Ovary (tissue), 9 donors: ENCODE results near the gene ZNF283. TPM values are rescaled to one million over a fixed set of nuclear protein-coding genes. Genes with fewer than 3 reads are reported as not detected.
"Not testable (repeated sequence)": the region's sequence is repeated elsewhere in the genome, so short reads cannot be mapped to it uniquely, and the experiment has no call there.

Source experiments
- DNase-seq, 5 donors: peaks; one replicate each; pipeline ENCODE4 v3.0.0-alpha.2; 2019 to 2020
- H3K27ac ChIP-seq, 2 donors: fragments of 200-600 bp; one replicate each; pipeline versions ENCODE4 v1.5.1 to v1.8.0; 2019 to 2022
- H3K27me3 ChIP-seq: fragments of 200-600 bp; one replicate; pipeline ENCODE4 v1.8.0; 2022
- H3K36me3 ChIP-seq: fragments of 200-600 bp; sonication (generic); one replicate; pipeline ENCODE4 v1.5.1; 2019
- H3K4me1 ChIP-seq: one replicate; pipeline ENCODE4 v1.8.1; 2013; ENCODE audit warnings: mild to moderate bottlenecking, moderate library complexity; ENCODE audit not compliant: insufficient read depth
- H3K4me3 ChIP-seq: fragments of 200-600 bp; sonication (generic); one replicate; pipeline ENCODE4 v1.5.1; 2017
- H3K9me3 ChIP-seq, 2 donors: fragments of 200-600 bp in 1 of 2; sonication (generic) in 1 of 2; one replicate each; pipeline versions ENCODE4 v1.5.1 to v1.8.1; 2013 to 2019; ENCODE audit warnings: mild to moderate bottlenecking in 1 of 2, moderate library complexity in 1 of 2
- EP300 ChIP-seq: sonication (generic); formaldehyde crosslinking; IDR thresholded peaks from one replicate; pipeline ENCODE4 v1.6.1; 2017; ENCODE audit warnings: antibody characterized with exemption
- POLR2A ChIP-seq: fragments of 450-650 bp; IDR thresholded peaks from one replicate; pipeline ENCODE4 v1.6.1; 2017; ENCODE audit warnings: antibody characterized with exemption, mild to moderate bottlenecking, moderate library complexity
- WGBS, 3 donors: extraction: QIAGEN DNeasy Blood & Tissue Kit in 1 of 3; methylation state at CpG; one replicate each; pipeline versions ENCODE4 v1.1.5 to v1.1.7; 2013 to 2017; 5-methylcytosine and 5-hydroxymethylcytosine counted together
- intact Hi-C, 4 donors: fragments of 100-400 bp; cut with DNase I; formaldehyde crosslinking; loops; one replicate each; pipeline versions ENCODE4 v1.11.0 to v1.15.1; 2022 to 2023
- polyA plus RNA-seq, 2 donors: library from polyadenylated mRNA; stranded (reverse); fragments of 200-250 nt in 1 of 2; fragments of 350-450 nt in 1 of 2; fragmentation: Illumina TruSeq in 1 of 2; extraction: RNeasy Lipid Tissue Mini Kit (QIAGEN cat#74804) in 1 of 2; gene quantifications; one replicate each; pipeline ENCODE4 v1.2.3, GENCODE V29; 2013 to 2014
- total RNA-seq, 7 donors: library from RNA; depleted of rRNA in 2 of 7; stranded (reverse); fragments of >200 nt in 2 of 7; fragmentation: NEBNext Ultra II Directional in 3 of 7; extraction: Animal tissue kit (Norgen Biotek cat#: 25700) in 3 of 7; gene quantifications; one replicate each; pipeline versions ENCODE4 v1.1.0 to v1.2.4, GENCODE V29; 2016 to 2023
- TF ChIP-seq, protein P1 (sequence below), 3 donors: fragments of 450-650 bp in 2 of 3; fragments of 200-600 bp in 1 of 3; IDR thresholded peaks; one replicate each; pipeline versions ENCODE4 v1.5.1 to v1.8.0; 2016 to 2022; ENCODE audit warnings: antibody characterized with exemption in 3 of 3, mild to moderate bottlenecking in 1 of 3
- donor health status: DM: no; HTN: no; CAD: no; lungs with moderate emphysema.
- donor health status: DM: no; HTN: no; CAD: no.
- donor health status: Bipolar disorder and iron deficiency.
- donor health status: DM: yes; HTN: yes; CAD: no.
- donor health status: DM: no; HTN: no; CAD: no.
- donor health status: DM: yes; HTN: yes; CAD: no.

ZNF283 gene
- total and polyA plus RNA-seq, 9 donors, result 3.2 to 14.6 (median 10.9) TPM

GRCh38 chr19:43858174-43858573 is 31.1 kb downstream of the ZNF283 start:
- WGBS, 3 donors, result 97 to 99% (median 98%) methylated on average over 2 of the region's 2 CpGs
- intact Hi-C loops, result no loop called here
- H3K27me3 ChIP-seq, result no peaks in the 10 kb centered on the region
- no peak for DNase-seq
- no peak overlapping the region for H3K4me3 ChIP-seq
- H3K9me3 ChIP-seq, result peaks cover 14 to 21% of the 10 kb centered on the region in 2 donors
- H3K27ac ChIP-seq, result no peak overlapping the region
- no peaks in the 10 kb centered on the region for H3K4me1 ChIP-seq
- no peaks in the 10 kb centered on the region for H3K36me3 ChIP-seq
- TF ChIP-seq, protein P1, sequence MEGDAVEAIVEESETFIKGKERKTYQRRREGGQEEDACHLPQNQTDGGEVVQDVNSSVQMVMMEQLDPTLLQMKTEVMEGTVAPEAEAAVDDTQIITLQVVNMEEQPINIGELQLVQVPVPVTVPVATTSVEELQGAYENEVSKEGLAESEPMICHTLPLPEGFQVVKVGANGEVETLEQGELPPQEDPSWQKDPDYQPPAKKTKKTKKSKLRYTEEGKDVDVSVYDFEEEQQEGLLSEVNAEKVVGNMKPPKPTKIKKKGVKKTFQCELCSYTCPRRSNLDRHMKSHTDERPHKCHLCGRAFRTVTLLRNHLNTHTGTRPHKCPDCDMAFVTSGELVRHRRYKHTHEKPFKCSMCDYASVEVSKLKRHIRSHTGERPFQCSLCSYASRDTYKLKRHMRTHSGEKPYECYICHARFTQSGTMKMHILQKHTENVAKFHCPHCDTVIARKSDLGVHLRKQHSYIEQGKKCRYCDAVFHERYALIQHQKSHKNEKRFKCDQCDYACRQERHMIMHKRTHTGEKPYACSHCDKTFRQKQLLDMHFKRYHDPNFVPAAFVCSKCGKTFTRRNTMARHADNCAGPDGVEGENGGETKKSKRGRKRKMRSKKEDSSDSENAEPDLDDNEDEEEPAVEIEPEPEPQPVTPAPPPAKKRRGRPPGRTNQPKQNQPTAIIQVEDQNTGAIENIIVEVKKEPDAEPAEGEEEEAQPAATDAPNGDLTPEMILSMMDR (IDR thresholded peaks at IDR 0.05), result no peak
- TF ChIP-seq POLR2A (no peak), EP300 (no peak)

DNA sequence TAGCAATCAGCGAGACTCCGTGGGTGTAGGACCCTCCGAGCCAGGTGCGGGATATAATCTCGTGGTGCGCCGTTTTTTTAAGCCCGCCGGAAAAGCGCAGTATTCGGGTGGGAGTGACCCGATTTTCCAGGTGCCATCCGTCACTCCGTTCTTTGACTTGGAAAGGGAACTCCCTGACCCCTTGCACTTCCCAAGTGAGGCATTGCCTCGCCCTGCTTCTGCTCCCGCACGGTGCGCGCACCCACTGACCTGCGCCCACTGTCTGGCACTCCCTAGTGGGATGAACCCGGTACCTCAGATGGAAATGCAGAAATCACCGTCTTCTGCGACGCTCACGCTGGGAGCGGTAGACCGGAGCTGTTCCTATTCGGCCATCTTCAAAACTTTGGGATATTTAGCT is 39.8 kb downstream of the ZNF283 start:
- 90 to 97% (median 91%) methylated on average over 28 of the region's 28 CpGs for WGBS, 3 donors

GRCh38 chr19:43872547-43873336 is 45.6 kb downstream of the ZNF283 start:
- no peak for DNase-seq
- H3K9me3 ChIP-seq, result peaks cover 0 to 18% of the 10 kb centered on the region in 2 donors
- no peaks in the 10 kb centered on the region for H3K27me3 ChIP-seq
- WGBS, 3 donors, result 88 to 92% (median 89%) methylated on average over 5 of the region's 5 CpGs
- intact Hi-C loops, result no loop called here
- no peak overlapping the region for H3K4me3 ChIP-seq
- no peaks in the 10 kb centered on the region for H3K4me1 ChIP-seq
- H3K27ac ChIP-seq, result no peak overlapping the region
- no peaks in the 10 kb centered on the region for H3K36me3 ChIP-seq
- TF ChIP-seq POLR2A (no peak), EP300 (no peak)
- TF ChIP-seq, protein P1 (IDR thresholded peaks at IDR 0.05), result no peak

More for the DNA sequence above, 39.8 kb downstream of the ZNF283 start:
- intact Hi-C loops, H3K36me3 ChIP-seq, DNase-seq, H3K27me3 ChIP-seq, H3K27ac ChIP-seq, H3K4me1 ChIP-seq, H3K4me3 ChIP-seq: not testable (repeated sequence)
- peaks cover 0 to 12% of the 10 kb centered on the region in 2 donors for H3K9me3 ChIP-seq

GRCh38 chr19:43880483-43880882 is 53.4 kb downstream of the ZNF283 start:
- 90 to 92% (median 91%) methylated on average over 5 of the region's 5 CpGs for WGBS, 3 donors
- intact Hi-C loops, result no loop called here
- H3K4me3 ChIP-seq, result no peak overlapping the region
- H3K9me3 ChIP-seq, result peaks cover 4 to 12% of the 10 kb centered on the region in 2 donors
- no peak for DNase-seq
- no peaks in the 10 kb centered on the region for H3K36me3 ChIP-seq
- no peak overlapping the region for H3K27ac ChIP-seq
- H3K4me1 ChIP-seq, result no peaks in the 10 kb centered on the region
- no peaks in the 10 kb centered on the region for H3K27me3 ChIP-seq
- TF ChIP-seq EP300 (no peak), POLR2A (no peak)
- TF ChIP-seq, protein P1 (IDR thresholded peaks at IDR 0.05), result no peak

GRCh38 chr19:43883864-43884263 is 56.7 kb downstream of the ZNF283 start, which contains the start of gene ZNF404:
Gene ZNF404, minus strand, starts transcription at chr19:43883964.
- intact Hi-C loops, result no loop called here
- Histone ChIP-seq H3K27me3 (no peaks in the 10 kb centered on the region), H3K9me3 (peaks cover 4 to 10% of the 10 kb centered on the region in 2 donors), H3K36me3 (no peaks in the 10 kb centered on the region), H3K4me1 (no peaks in the 10 kb centered on the region), H3K27ac (no peak within 1 kb of the TSS), H3K4me3 (no peak within 1 kb of the TSS)
- TF ChIP-seq EP300 (no peak), POLR2A (no peak)
- TF ChIP-seq, protein P1 (IDR thresholded peaks at IDR 0.05), result no peak
- DNase-seq, result no peak
- WGBS, 3 donors, result 79 to 90% (median 85%) methylated on average over 2 of the region's 2 CpGs
